Lower lobe of right lung (tissue), 2 donors: ENCODE data around the gene FANCC. TPM values are rescaled to one million over a fixed set of nuclear protein-coding genes. Genes with fewer than 3 reads are reported as not detected.

Source experiments
- ATAC-seq, 2 donors: fragments of 200-7000 bp; cut with Tn5 transposase; one replicate each; pipeline ENCODE4 v1.9.1; 2020 to 2022; ENCODE audit warnings: mild to moderate bottlenecking in 2 of 2, moderate library complexity in 2 of 2
- DNase-seq: peaks from one replicate; pipeline ENCODE4 v3.0.0-alpha.2; 2020
- H3K27ac ChIP-seq: fragments of 200-600 bp; one replicate; pipeline ENCODE4 v1.8.0; 2022
- H3K27me3 ChIP-seq: fragments of 200-600 bp; one replicate; pipeline ENCODE4 v1.8.0; 2022; ENCODE audit warnings: low read depth
- H3K36me3 ChIP-seq: fragments of 200-600 bp; one replicate; pipeline ENCODE4 v1.8.0; 2022; ENCODE audit warnings: mild to moderate bottlenecking
- H3K4me1 ChIP-seq: fragments of 200-600 bp; one replicate; pipeline ENCODE4 v1.8.0; 2022
- H3K4me3 ChIP-seq: fragments of 200-600 bp; one replicate; pipeline ENCODE4 v1.8.0; 2022; ENCODE audit warnings: mild to moderate bottlenecking
- H3K9me3 ChIP-seq: fragments of 200-600 bp; one replicate; pipeline ENCODE4 v1.8.0; 2022
- CTCF ChIP-seq: fragments of 200-600 bp; IDR thresholded peaks from one replicate; pipeline ENCODE4 v1.8.0; 2022; ENCODE audit warnings: antibody characterized with exemption, mild to moderate bottlenecking
- intact Hi-C: fragments of 100-400 bp; cut with DNase I; formaldehyde crosslinking; loops from one replicate; pipeline ENCODE4 v1.11.0; 2022
- total RNA-seq: library from RNA; stranded (reverse); fragmentation: NEBNext Ultra II Directional; extraction: Animal tissue kit (Norgen Biotek cat#: 25700); gene quantifications from one replicate; pipeline ENCODE4 v1.2.1, GENCODE V29; 2021
- donor health status: DM: no; HTN: yes; CAD: no; lungs with severe emphysema.

FANCC gene
- total RNA-seq, 1 donor from 2014 or later: 11.3 TPM

GRCh38 chr9:95156074-95156473 lies 161.4 kb downstream of the FANCC start:
- Histone ChIP-seq H3K4me3 (no peak overlapping the region), H3K9me3 (no peaks in the 10 kb centered on the region), H3K27me3 (no peaks in the 10 kb centered on the region), H3K36me3 (no peaks in the 10 kb centered on the region), H3K27ac (no peak overlapping the region), H3K4me1 (peaks cover 16% of the 10 kb centered on the region)
- no peak for DNase-seq
- no peak for TF ChIP-seq CTCF
- intact Hi-C loops: no loop called here
- ATAC-seq: no peak

- Histone ChIP-seq H3K27ac (no peak overlapping the region), H3K4me3 (no peak overlapping the region), H3K27me3 (no peaks in the 10 kb centered on the region), H3K36me3 (no peaks in the 10 kb centered on the region), H3K9me3 (no peaks in the 10 kb centered on the region), H3K4me1 (peaks cover 16% of the 10 kb centered on the region)
- intact Hi-C loops: no loop called here
- DNase-seq (no peak), ATAC-seq (no peak)
- no peak for TF ChIP-seq CTCF
These were observed 162.3 kb downstream of the FANCC start for GRCh38 chr9:95155220-95155619.

GRCh38 chr9:95150903-95151302 lies 166.6 kb downstream of the FANCC start:
- H3K27me3 ChIP-seq: no peaks in the 10 kb centered on the region
- ATAC-seq: peak; percentile 96 to 98
- peak overlapping the region; percentile 9 for H3K27ac ChIP-seq
- peak; percentile 66 for DNase-seq
- H3K9me3 ChIP-seq: no peaks in the 10 kb centered on the region
- H3K36me3 ChIP-seq: no peaks in the 10 kb centered on the region
- no peak overlapping the region for H3K4me3 ChIP-seq
- no peaks in the 10 kb centered on the region for H3K4me1 ChIP-seq
- no peak for TF ChIP-seq CTCF
- intact Hi-C loops: no loop called here

- Histone ChIP-seq H3K36me3 (no peaks in the 10 kb centered on the region), H3K4me3 (no peak overlapping the region), H3K27ac (no peak overlapping the region), H3K4me1 (no peaks in the 10 kb centered on the region), H3K27me3 (no peaks in the 10 kb centered on the region), H3K9me3 (no peaks in the 10 kb centered on the region)
- intact Hi-C loops: no loop called here
- no peak for TF ChIP-seq CTCF
- ATAC-seq (no peak), DNase-seq (no peak)
These were observed 169.3 kb downstream of the FANCC start for GRCh38 chr9:95148208-95148520.

GRCh38 chr9:95147452-95148207 lies 169.9 kb downstream of the FANCC start:
- H3K9me3 ChIP-seq: no peaks in the 10 kb centered on the region
- intact Hi-C loops: no loop called here
- H3K36me3 ChIP-seq: no peaks in the 10 kb centered on the region
- no peak overlapping the region for H3K27ac ChIP-seq
- no peak overlapping the region for H3K4me3 ChIP-seq
- DNase-seq (no peak), ATAC-seq (no peak)
- TF ChIP-seq CTCF: no peak
- no peaks in the 10 kb centered on the region for H3K4me1 ChIP-seq
- no peaks in the 10 kb centered on the region for H3K27me3 ChIP-seq
